Coronary artery (tissue), 2 donors: ENCODE data around the gene HMGN4.

Experiments
- DNase-seq: peaks from one replicate; pipeline ENCODE4 v3.0.0-alpha.2; 2017; ENCODE audit warnings: low spot score
- H3K27ac ChIP-seq, 2 donors: fragments of 200-600 bp; sonication (generic); one replicate each; pipeline ENCODE4 v1.5.1; 2016 to 2019
- H3K4me3 ChIP-seq: fragments of 200-600 bp; sonication (generic); 2 replicates; pipeline ENCODE4 v1.5.1; 2016; ENCODE audit warnings: mild to moderate bottlenecking, moderate library complexity
- TF ChIP-seq, protein P1 (sequence below): fragments of 200-600 bp; sonication (generic); IDR thresholded peaks from one replicate; pipeline ENCODE4 v1.5.1; 2019; ENCODE audit warnings: antibody characterized with exemption

The HMGN4 gene

DNA sequence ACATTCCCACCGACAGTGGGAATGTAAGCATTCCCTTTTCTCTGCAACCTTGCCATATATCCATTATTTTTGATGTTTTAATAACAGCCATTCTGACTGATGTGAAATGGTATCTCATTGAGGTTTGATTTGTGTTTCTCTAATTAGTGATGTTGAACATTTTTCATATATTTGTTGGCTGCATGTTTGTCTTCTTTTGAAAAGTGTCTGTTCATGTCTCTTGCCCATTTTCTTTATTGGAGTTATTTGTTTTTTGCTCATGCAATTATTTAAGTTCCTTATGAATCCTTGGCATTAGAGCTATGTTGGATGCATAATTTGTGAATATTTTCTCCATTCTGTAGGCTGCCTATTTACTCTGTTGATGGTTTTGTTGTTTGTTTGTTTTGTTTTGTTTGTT is 40.6 kb downstream of the HMGN4 start:
- Histone ChIP-seq H3K4me3 (no peak overlapping the region), H3K27ac (no peak overlapping the region)
- TF ChIP-seq, protein P1, sequence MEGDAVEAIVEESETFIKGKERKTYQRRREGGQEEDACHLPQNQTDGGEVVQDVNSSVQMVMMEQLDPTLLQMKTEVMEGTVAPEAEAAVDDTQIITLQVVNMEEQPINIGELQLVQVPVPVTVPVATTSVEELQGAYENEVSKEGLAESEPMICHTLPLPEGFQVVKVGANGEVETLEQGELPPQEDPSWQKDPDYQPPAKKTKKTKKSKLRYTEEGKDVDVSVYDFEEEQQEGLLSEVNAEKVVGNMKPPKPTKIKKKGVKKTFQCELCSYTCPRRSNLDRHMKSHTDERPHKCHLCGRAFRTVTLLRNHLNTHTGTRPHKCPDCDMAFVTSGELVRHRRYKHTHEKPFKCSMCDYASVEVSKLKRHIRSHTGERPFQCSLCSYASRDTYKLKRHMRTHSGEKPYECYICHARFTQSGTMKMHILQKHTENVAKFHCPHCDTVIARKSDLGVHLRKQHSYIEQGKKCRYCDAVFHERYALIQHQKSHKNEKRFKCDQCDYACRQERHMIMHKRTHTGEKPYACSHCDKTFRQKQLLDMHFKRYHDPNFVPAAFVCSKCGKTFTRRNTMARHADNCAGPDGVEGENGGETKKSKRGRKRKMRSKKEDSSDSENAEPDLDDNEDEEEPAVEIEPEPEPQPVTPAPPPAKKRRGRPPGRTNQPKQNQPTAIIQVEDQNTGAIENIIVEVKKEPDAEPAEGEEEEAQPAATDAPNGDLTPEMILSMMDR, result no peak
- no peak for DNase-seq

DNA sequence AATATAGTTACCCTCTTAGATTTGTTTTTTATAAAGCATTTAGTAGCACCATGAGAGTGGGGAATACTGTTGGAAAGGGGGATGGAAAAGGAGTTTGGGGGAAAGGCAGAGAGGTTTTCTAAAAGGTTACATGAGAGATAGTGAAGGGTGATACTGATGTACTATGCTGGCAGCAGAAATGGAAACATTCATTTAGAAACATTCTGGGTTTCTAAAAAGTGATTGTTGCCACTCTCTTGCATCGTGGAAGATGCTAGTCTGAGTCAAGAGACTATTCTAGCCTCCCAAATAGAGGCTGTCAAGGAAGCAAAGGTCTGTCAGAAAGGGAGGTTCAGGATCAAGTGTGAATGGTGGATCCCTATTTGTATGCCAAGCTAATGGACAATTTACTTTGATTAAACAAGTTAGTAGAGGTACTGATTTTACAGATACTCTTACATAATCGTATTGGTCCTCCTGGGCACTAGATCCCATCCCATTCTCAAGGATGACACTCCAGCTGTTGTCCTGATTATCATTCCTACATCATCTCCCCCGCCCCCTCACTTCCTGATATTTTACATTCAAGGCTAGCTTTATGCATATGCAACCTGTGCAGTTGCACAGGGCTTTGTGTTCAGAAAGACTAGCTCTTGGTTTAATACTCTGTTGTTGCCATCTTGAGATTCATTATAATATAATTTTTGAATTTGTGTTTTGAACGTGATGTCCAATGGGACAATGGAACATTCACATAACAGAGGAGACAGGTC is 43.2 kb downstream of the HMGN4 start:
- H3K27ac ChIP-seq, result no peak overlapping the region
- TF ChIP-seq, protein P1, result no peak
- no peak overlapping the region for H3K4me3 ChIP-seq
- DNase-seq, result no peak

GRCh38 chr6:26588965-26589364 is 50.8 kb downstream of the HMGN4 start:
- no peak overlapping the region for H3K27ac ChIP-seq
- DNase-seq, result no peak
- TF ChIP-seq, protein P1, result no peak
- no peak overlapping the region for H3K4me3 ChIP-seq

GRCh38 chr6:26592649-26593048 is 54.5 kb downstream of the HMGN4 start:
- Histone ChIP-seq H3K27ac (no peak overlapping the region), H3K4me3 (no peak overlapping the region)
- no peak for DNase-seq
- TF ChIP-seq, protein P1, result no peak

DNA sequence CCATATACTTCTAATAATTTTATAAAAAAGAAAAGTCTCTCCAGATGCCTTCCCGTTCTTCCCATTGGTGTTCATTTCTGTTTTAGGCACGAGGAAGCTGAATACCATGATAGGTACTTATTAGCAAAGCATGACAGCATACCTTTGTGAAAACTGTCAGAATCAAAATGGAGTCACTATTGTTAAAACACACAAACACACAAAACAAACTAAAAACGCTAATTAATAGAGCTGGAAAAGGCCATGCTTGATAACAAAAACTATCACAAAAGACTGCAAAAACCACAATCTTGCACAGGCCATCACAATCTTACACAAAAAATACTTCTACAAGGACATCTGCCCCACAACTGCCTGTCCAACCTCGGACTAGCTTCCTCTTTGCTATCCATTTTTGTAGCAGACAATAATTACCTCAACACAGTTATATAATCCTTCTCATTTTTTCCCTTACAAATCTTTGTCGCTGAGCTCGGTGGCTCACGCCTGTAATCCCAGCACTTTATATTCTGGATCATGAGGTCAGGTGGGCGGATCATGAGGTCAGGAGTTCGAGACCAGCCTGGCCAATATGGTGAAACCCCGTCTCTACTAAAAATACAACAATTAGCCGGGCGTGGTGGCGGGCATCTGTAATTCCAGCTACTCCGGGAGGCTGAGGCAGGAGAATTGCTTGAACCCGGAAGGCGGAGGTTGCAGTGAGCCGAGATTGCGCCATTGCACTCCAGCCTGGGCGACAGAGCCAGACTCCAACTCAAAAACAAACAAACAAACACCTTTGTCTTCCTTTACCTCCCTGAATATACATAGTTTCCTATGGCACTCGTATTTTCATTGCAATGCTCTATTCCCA is 55.3 kb downstream of the HMGN4 start:
- Histone ChIP-seq H3K4me3 (no peak overlapping the region), H3K27ac (no peak overlapping the region)
- TF ChIP-seq, protein P1, result no peak
- no peak for DNase-seq

DNA sequence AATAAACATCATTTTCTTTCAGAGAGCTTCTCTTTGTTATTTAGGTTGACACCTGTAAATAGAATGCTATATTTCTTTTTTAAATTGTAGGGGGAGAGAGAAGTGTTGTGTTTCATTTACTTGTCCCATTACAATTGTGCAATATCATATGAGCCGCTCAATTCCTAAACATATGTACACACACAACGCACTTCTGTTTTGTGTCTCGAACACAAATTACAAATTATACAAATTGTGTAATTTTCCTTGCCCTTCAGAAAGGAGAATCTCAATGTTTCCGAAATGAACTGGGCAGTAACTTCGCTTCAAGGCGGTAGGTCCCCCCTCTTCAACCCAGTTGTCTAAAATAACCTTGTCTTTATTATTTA is 55.9 kb downstream of the HMGN4 start:
- DNase-seq, result no peak
- TF ChIP-seq, protein P1, result no peak
- Histone ChIP-seq H3K4me3 (no peak overlapping the region), H3K27ac (no peak overlapping the region)
